ENCODE measurements around the gene GALNT9.
"Not testable (repeated sequence)": the region's sequence is repeated elsewhere in the genome, so short reads cannot be mapped to it uniquely, and the experiment has no call there.

GALNT9 gene

GRCh38 chr12:132263451-132264049 is 65.8 kb downstream of the GALNT9 start:
- peak; percentile 26 for DNase-seq

GRCh38 chr12:132263061-132263360 is 66.4 kb downstream of the GALNT9 start:
- DNase-seq = no peak

GRCh38 chr12:132262256-132263060 is 66.9 kb downstream of the GALNT9 start:
- DNase-seq = no peak

DNA sequence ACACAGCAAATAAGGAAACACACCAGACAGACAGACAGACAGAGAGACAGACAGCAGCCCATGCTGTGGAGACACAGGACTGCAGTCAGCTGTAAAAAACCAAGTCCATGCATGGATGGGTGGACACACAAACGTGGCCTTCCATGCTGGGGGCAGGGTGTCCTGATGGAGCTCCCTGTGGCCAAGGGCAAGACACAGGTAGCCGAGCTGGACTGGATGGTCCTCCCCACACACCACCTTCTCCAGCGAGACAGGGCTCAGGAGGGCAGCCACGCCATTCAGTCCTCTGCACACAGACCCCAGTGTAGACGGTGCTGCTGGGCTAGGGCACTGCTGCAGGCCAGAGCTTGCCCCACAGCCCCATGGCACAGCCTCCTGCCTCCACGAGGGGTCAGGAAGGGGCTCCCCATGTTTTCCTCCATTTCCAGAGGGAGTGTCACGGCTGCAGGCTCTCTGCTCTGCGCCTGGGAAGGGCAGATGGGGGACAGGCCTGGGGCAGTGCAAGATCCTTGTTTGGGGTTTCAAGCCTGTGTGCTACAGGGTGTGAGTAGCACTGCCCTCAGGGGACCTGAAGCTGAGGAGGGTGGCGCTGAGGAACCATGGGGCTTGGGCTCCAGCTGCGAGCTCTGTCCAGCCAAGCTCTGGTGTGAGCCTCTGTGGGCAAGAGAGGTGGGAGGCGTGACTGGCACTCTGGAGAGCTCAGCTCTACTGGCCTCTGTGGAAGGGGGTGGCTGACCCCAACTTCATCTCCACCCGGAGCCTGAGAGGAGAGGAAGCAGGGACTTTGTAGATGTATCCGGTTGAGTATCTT is 67.9 kb downstream of the GALNT9 start:
- DNase-seq = no peak

GRCh38 chr12:132260721-132261120 is 68.7 kb downstream of the GALNT9 start:
- no peak for DNase-seq

DNA sequence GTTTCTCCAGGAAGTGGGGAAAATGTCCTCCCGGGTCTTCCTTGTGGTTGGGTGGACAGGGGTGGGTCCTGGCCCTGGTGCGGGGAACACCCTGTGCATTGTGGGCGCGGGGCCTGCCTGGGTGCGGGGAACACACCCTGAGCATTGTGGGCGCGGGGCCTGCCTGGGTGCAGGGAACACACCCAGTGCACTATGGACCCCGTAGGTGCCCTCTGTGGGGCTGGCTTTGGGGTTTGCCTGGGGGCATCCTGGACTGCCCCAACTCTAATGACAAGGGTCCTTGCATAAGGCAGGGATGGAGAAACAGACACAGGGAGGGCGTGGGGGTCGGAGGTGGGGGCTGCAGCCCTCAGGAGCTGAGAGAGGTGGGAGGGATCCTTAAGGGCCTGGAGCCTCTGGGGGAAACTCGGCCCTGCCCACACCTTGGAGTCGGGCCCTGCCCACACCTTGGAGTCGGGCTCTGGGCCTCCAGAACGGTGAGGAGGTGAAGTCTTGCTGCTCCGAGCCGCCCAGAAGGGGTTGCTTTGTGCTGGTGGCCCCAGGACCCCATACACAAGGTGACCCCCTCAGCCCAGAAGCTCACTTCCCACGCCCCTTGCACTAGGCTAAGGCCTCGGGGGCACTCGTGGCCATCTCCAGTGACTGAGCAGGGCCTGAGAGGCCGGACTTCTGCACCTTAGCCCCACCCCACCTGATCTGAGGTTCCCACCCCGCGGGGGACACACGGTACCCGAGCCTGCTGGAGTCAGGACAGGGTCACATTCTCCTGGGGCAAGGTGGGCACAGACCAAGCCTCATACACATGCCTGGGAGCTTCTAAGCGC is 69.3 kb downstream of the GALNT9 start:
- DNase-seq = no peak

DNA sequence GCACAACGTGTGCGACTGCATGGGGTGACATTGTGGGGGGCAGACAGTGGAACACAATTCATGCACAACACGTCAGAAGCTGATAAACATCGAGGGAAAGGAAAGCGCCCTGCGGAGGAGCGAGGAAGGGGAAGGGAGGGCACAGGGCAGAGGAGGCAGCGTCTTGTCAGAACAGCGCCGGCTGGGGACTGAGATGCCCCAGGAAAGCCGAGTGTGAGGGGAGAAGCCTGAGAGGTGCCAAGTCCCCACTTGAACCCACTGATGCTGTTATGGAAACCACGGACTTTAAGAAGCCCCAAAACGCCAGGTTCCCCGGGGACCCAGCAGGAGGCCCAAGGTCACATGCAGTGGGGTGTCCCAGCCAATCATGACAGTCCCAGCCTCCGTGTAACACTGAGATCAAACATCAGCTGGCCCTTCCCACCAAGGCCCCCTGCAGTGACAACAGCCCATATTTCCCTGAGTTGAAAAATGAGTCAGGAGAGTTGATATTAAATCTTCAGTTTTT is 70.0 kb downstream of the GALNT9 start:
- no peak for DNase-seq

- DNase-seq = no peak
Measured at GRCh38 chr12:132258543-132258942, 70.8 kb downstream of the GALNT9 start.

DNA sequence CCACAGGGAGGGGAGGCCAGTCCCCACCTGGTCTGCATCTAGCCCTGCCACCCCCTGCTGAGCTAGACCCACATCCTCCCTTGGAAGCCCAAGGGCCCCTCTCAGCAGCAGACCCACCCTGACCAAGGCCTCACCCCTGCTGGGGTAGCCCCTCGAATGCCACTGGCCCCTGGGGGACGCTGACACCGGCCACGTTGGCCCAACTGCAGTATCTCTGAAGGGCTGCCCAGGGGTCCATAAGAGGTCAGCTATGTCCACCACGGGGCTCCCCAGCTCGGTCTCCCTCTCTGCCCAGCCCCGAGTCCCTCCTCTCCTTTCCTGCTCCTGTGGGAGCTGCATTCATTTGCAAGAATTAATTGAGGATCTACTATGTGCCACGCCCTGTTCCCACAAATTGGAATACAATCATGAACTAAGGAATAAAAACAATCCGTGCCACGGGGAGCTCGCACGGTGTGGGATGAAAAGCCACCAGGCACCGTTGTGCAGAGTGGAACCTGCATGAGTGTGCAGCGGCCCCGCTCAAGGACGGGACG is 71.4 kb downstream of the GALNT9 start:
- DNase-seq = no peak

DNA sequence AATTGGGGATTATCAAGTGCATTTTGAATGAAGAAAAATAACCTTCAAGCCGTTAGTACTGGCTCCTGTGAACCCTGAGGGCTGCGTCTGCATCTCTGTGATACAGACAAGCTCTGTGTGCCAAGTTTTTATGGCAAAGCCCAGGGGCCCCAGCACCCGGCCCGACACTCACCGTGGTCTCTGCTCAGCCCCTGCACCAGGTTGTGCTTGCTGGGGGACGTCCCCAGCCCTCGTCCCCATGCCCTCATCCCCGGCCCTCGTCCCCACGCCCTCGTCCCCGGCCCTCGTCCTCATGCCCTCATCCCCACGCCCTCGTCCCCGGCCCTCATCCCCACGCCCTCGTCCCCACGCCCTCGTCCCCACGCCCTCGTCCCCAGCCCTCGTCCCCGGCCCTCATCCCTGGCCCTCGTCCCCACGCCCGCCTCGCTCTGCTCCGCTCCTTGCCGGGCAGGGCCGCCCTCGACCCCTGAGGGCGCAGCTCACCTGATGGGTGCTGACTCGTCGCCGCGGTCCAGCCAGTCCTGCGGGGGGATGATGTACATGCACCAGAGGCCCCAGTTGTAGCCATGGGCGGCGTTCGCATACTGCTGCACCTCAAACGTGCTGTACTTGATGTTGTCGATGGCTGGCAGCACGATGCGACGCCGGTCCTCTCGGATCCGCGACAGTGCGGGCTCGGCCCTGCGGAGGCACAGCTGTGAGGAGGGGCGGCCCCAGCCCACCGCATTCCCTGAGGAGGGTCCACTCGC is 72.0 kb downstream of the GALNT9 start:
- no peak for DNase-seq

GRCh38 chr12:132256646-132257045 is 72.7 kb downstream of the GALNT9 start:
- no peak for DNase-seq

DNA sequence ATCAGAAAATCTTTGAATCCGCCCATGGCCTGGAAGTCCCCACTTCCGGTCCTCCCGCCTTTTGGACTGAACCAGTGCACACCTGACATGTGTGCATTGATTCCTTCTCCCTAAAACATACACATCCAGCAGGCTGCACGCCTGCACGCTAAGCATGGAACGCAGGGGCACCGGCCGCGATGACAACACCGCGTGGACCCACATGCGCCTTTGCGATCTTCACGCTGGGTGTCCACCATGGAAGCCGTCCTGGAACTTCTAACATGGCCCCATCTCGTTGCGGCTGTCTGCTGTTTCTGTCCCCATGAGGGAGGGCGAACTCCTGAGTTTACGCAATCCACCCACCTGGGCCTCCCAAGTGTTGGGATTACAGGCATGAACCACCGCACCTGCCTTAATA is 73.7 kb downstream of the GALNT9 start:
- no peak for DNase-seq

DNA sequence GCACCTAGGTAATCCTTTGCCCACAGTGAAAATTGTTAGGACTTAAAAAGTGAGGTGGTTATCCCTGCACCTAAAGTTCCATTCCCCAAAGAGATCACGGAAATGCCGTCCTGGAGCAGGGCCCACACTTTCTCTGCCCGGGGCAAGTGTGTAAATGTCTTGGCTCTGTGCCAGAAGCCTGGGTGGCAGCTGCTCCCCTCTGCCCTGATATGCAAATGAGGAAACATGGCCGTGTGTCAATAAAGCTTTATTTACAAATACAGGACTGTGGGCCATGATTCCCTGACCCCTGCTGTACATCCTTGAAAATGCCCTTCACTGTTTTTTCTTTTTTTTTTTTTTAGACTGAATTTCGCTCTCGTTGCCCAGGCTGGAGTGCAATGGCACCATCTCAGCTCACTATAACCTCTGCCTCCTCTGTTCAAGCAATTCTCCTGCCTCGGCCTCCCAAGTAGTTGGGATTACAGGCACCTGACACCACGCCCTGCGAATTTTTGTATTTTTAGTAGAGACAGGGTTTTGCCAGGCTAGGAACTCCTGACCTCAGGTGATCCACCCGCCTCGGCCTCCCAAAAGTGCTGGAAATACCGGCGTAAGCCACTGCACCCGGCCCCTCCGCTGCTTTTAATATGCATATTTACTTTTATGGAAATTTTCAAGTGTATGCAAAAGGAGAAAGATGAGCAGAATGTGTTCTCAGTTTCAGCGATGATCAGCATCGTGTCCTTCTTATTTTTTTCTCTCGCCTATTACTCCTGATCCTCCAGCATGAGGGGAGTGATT is 75.5 kb downstream of the GALNT9 start:
- no peak for DNase-seq

GRCh38 chr12:132252981-132253380 is 76.4 kb downstream of the GALNT9 start:
- DNase-seq = not testable (repeated sequence)

DNA sequence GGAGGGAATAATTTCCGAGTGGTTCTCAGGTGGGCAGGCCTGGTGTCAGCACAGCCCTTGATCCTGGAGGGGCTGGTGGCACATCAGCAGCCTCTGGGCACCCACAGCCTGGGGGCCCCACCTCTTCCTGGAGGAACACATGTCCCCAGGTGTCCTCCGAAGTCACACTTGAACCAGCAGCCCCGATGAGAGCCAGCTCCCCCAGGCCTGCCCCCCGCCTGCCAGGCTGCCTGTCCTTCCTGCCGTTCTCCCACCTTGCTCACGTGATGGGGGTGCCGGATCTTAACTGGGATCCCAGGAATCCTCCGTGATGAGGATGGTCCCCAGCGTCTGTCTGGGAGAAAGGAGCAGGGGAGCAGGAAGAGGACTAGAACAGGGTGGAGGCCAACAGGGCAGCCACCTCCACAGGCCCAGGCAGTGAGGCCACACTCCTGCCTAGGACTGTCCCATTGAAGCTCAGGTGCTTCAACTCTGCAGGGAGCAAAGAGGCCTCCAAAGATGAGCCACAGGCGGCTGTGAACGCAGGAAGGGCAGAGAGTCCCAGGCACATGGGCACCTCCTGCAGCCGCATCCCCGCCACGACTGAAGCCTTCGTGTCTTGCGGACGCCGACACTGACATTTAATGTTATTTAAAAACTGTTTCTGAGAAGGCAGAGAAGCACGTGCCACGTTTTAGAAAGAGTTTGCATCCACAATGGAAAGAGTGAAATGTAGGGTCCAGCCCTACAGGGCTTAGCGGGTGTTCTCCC is 77.5 kb downstream of the GALNT9 start:
- DNase-seq = no peak

- DNase-seq = no peak
Measured at GRCh38 chr12:132251310-132251709, 78.1 kb downstream of the GALNT9 start.

GRCh38 chr12:132250707-132251106 is 78.7 kb downstream of the GALNT9 start:
- DNase-seq = no peak

GRCh38 chr12:132249689-132250478 is 79.5 kb downstream of the GALNT9 start:
- DNase-seq = no peak

DNA sequence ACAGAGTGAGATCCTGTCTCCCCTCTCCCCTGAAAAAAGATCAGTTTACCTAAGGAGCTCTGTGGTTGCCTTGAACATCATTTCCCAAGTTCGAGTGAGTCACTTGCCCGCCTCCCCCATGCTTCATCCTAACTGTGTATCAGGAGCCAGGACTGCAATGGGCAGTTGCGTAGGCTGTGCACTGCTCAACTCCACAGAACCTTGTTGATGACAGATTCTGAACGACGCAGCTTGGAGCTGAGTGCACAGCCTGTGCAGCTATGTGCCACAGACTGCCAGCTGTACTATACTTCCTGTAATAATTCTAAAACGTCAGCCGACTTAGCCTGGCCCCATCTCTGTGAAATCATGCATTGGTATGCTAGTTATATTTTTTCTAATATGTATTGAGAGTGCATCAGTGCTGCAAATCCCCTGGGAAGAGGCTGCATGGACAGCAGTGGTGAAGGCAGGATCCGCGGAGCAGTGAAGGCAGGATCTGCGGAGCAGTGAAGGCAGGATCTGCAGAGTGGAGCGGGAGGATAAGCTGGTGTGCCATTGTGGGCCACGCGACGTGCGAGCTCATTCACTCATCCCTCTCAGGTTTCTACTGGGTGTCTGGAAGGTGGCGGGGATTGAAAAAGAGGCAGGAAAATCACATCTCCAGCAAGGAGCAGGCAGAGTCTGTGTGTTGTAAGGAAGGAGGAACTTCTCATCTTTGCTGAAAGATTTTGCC is 80.8 kb downstream of the GALNT9 start:
- no peak for DNase-seq
